ENCODE results near the gene SCARB1. TPM values are rescaled to one million over a fixed set of nuclear protein-coding genes. Genes with fewer than 3 reads are reported as not detected.

Gene SCARB1
- total and polyA plus RNA-seq, 2 experiments from 2014 or later, result 2.2 to 5.2 TPM

DNA sequence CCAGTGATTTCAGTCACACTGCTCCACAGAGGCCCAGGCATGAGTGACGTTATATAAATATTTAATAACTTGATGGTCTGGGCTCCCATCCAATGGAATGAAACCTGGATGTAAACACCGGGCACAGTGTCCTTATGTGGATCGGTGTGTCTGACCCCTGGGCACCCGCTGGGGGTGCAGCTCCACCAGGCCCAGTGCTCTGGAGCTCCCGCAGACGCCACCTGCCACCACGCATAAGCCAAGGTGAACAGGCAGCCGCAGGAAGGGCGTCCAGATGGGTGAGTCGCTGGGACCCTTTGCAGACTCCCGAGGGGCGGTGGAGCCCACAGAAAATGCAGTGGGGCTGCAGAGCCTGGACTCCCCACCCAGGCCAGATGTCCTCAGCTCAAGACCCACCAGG lies 121.6 kb downstream of the SCARB1 start:
- Histone ChIP-seq H3K4me2 (ENCODE audit: unreplicated experiment) (no peak overlapping the region), H3K36me3 (ENCODE audit: low read depth) (no peaks in the 10 kb centered on the region), H4K20me1 (ENCODE audit: insufficient read depth) (no peaks in the 10 kb centered on the region), H2AFZ (no peak overlapping the region), H3K79me2 (ENCODE audit: insufficient read depth) (no peaks in the 10 kb centered on the region), H3K27me3 (replicated peaks; ENCODE audit: insufficient read depth) (no peaks in the 10 kb centered on the region), H3K4me3 (no peak overlapping the region), H3F3A (ENCODE audit: insufficient read depth) (peaks cover 25% of the 10 kb centered on the region), H3K27ac (no peak overlapping the region), H3K9ac (no peak overlapping the region), H3K9me2 (ENCODE audit: insufficient read depth) (no peaks in the 10 kb centered on the region), H3K4me1 (ENCODE audit: insufficient read depth) (peaks cover 19% of the 10 kb centered on the region), H3K9me3 (ENCODE audit: low read depth) (no peaks in the 10 kb centered on the region)
- DNase-seq, result no peak
- TF ChIP-seq EZH2phosphoT487 (IDR thresholded peaks at IDR 0.05; ENCODE audit: insufficient read depth, low read depth) (no peak), EZH2 (IDR thresholded peaks at IDR 0.05; ENCODE audit: insufficient read depth, poor library complexity, severe bottlenecking) (no peak)
- WGBS, 2 experiments (ENCODE audit: low coverage in 1 of 2, low lambda C conversion rate in 2 of 2, missing lambda C conversion rate in 2 of 2), result 90 to 95% methylated on average over 12 of the region's 12 CpGs
- in situ Hi-C loops (cut with MboI), result no loop called here

DNA sequence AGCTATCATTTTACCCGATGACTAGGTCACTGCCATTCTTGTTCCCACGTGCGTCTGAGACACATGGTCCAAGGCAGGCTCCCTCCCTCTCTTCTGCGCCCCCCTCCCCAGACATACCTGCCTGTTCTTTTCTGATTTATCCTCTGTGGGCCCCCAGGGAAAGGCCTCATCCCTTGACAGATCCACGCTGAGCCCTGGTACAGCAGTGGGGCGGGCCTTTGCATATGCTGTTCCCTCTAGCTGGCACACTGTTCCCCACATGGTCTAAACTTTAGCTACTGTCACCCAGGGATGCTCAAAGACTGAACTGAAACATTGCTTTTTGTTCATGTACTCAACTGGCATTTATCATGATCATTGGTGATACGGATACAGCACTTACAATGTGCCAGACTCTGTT lies 122.5 kb downstream of the SCARB1 start:
- DNase-seq, result no peak
- Histone ChIP-seq H3K9me2 (ENCODE audit: insufficient read depth) (no peaks in the 10 kb centered on the region), H3K9me3 (ENCODE audit: low read depth) (no peaks in the 10 kb centered on the region), H2AFZ (no peak overlapping the region), H3K4me1 (ENCODE audit: insufficient read depth) (peaks cover 10% of the 10 kb centered on the region), H3K4me2 (ENCODE audit: unreplicated experiment) (no peak overlapping the region), H3F3A (ENCODE audit: insufficient read depth) (peaks cover 16% of the 10 kb centered on the region), H3K4me3 (no peak overlapping the region), H4K20me1 (ENCODE audit: insufficient read depth) (no peaks in the 10 kb centered on the region), H3K27ac (no peak overlapping the region), H3K36me3 (ENCODE audit: low read depth) (no peaks in the 10 kb centered on the region), H3K9ac (no peak overlapping the region), H3K79me2 (ENCODE audit: insufficient read depth) (no peaks in the 10 kb centered on the region), H3K27me3 (replicated peaks; ENCODE audit: insufficient read depth) (no peaks in the 10 kb centered on the region)
- in situ Hi-C loops (cut with MboI), result no loop called here
- no peak for TF ChIP-seq EZH2 (IDR thresholded peaks at IDR 0.05; ENCODE audit: insufficient read depth, poor library complexity, severe bottlenecking)
- no peak for TF ChIP-seq EZH2phosphoT487 (IDR thresholded peaks at IDR 0.05; ENCODE audit: insufficient read depth, low read depth)
- 89 to 90% methylated on average over 7 of the region's 7 CpGs for WGBS, 2 experiments (ENCODE audit: low coverage in 1 of 2, low lambda C conversion rate in 2 of 2, missing lambda C conversion rate in 2 of 2)

DNA sequence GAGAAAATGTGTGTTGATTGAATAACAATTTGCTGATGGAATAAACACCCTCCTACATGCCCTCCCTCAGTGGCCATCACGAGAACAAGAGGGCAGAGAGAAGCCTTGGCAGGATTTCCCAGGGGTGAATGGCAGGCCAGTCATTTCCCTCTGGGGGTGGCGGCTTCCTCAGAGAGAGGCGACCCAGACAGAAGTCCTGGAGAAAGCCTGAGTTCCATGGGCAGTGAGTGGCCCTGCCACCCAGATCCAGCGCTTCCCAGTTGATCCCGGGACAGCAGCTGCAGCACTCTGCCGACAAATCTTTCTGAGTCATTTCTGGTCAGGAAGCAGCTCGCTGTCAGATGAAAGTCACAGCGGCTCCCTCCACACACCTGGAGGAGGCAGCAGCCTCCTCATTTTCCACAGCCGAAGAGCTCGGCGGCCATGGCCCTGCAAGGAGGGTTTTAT lies 123.0 kb downstream of the SCARB1 start:
- in situ Hi-C loops (cut with MboI), result no loop called here
- H4K20me1 ChIP-seq (ENCODE audit: insufficient read depth), result no peaks in the 10 kb centered on the region
- H3K4me3 ChIP-seq, result no peak overlapping the region
- no peaks in the 10 kb centered on the region for H3K36me3 ChIP-seq (ENCODE audit: low read depth)
- no peak for TF ChIP-seq EZH2phosphoT487 (IDR thresholded peaks at IDR 0.05; ENCODE audit: insufficient read depth, low read depth)
- TF ChIP-seq EZH2 (IDR thresholded peaks at IDR 0.05; ENCODE audit: insufficient read depth, poor library complexity, severe bottlenecking), result no peak
- H3K27me3 ChIP-seq (replicated peaks; ENCODE audit: insufficient read depth), result no peaks in the 10 kb centered on the region
- H3K4me2 ChIP-seq (ENCODE audit: unreplicated experiment), result no peak overlapping the region
- peak overlapping the region; percentile 17; the same call in 1 of the 2 replicates for H3K9ac ChIP-seq
- H3K79me2 ChIP-seq (ENCODE audit: insufficient read depth), result no peaks in the 10 kb centered on the region
- DNase-seq, result peak; percentile 64
- 55 to 60% methylated on average over 11 of the region's 11 CpGs for WGBS, 2 experiments (ENCODE audit: low coverage in 1 of 2, low lambda C conversion rate in 2 of 2, missing lambda C conversion rate in 2 of 2)
- peaks cover 14% of the 10 kb centered on the region for H3F3A ChIP-seq (ENCODE audit: insufficient read depth)
- H3K9me3 ChIP-seq (ENCODE audit: low read depth), result no peaks in the 10 kb centered on the region
- peaks cover 7% of the 10 kb centered on the region for H3K4me1 ChIP-seq (ENCODE audit: insufficient read depth)
- no peak overlapping the region for H3K27ac ChIP-seq
- no peaks in the 10 kb centered on the region for H3K9me2 ChIP-seq (ENCODE audit: insufficient read depth)
- 0 out of 2 replicates have a peak overlapping the region, but pooled peaks have one; percentile 30 for H2AFZ ChIP-seq

DNA sequence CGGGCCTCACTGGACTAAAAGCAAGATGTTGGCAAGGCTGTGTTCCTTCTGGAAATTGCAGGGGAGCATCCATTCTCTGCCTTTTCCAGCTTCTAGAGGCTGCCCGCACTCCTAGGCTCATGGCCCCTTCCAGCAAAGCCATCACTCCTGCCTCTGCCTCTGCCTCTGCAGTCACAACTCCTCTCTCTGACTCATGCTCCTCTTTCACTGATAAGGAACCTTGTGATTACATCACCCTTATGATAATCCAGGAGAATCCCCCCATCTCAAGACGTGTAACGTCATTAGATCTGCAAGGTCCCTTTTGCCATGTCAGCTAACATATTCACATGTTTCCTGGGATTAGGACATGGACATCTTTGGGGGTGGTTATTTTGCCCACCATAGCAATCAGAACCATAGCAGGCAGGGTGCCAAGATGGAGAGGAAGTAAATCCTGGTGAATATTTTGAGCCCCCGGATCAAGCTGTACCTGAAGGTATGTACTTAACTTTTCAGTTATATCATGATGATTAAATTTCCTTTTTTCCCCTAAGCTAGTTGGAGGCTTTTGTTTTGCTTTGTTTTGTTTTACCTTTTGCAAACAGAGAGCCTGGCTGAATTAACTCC lies 123.6 kb downstream of the SCARB1 start:
- Histone ChIP-seq H4K20me1 (ENCODE audit: insufficient read depth) (no peaks in the 10 kb centered on the region), H3K27me3 (replicated peaks; ENCODE audit: insufficient read depth) (no peaks in the 10 kb centered on the region), H3F3A (ENCODE audit: insufficient read depth) (peaks cover 9% of the 10 kb centered on the region), H3K4me1 (ENCODE audit: insufficient read depth) (peaks cover 4% of the 10 kb centered on the region), H3K4me3 (no peak overlapping the region), H2AFZ (no peak overlapping the region), H3K27ac (no peak overlapping the region), H3K79me2 (ENCODE audit: insufficient read depth) (no peaks in the 10 kb centered on the region), H3K36me3 (ENCODE audit: low read depth) (no peaks in the 10 kb centered on the region), H3K4me2 (ENCODE audit: unreplicated experiment) (no peak overlapping the region), H3K9ac (peak overlapping the region; percentile 17; the same call in 1 of the 2 replicates), H3K9me3 (ENCODE audit: low read depth) (no peaks in the 10 kb centered on the region), H3K9me2 (ENCODE audit: insufficient read depth) (no peaks in the 10 kb centered on the region)
- TF ChIP-seq EZH2phosphoT487 (IDR thresholded peaks at IDR 0.05; ENCODE audit: insufficient read depth, low read depth) (no peak), EZH2 (IDR thresholded peaks at IDR 0.05; ENCODE audit: insufficient read depth, poor library complexity, severe bottlenecking) (no peak)
- 96 to 98% methylated on average over 5 of the region's 5 CpGs for WGBS, 2 experiments (ENCODE audit: low coverage in 1 of 2, low lambda C conversion rate in 2 of 2, missing lambda C conversion rate in 2 of 2)
- in situ Hi-C loops (cut with MboI), result no loop called here
- DNase-seq, result no peak
